HEK293 (cell line): ENCODE measurements around the gene PI4KA.

Experiments
- CTCF ChIA-PET: fragments of 350-600 bp; formaldehyde crosslinking; extraction: SDS; loops from one replicate; lab custom pipeline; 2021; ENCODE audit warnings: antibody characterized with exemption; lab: Yijun Ruan, JAX
- POLR2A ChIA-PET: fragments of 300-600 bp; formaldehyde crosslinking; extraction: SDS; loops from one replicate; lab custom pipeline; 2020; ENCODE audit warnings: antibody characterized with exemption, inconsistent platforms; lab: Yijun Ruan, JAX
- H3K27ac ChIP-seq: fragments of 200-500 bp; sonication (Bioruptor generic); 2 replicates; pipeline ENCODE4 v1.5.1; 2014; ENCODE audit warnings: low read depth, low read length, control low read depth, inconsistent platforms; ENCODE audit errors: extremely low read depth
- H3K36me3 ChIP-seq, 2 experiments: fragments of 200-500 bp in 1 of 2; sonication (Bioruptor generic) in 1 of 2; 1 replicate in 1 of 2; 2 replicates in 1 of 2; pipeline ENCODE4 v1.5.1; 2014 to 2017; ENCODE audit warnings: inconsistent platforms in 2 of 2, low read length in 2 of 2; ENCODE audit not compliant: control insufficient read depth in 2 of 2, insufficient read depth in 1 of 2
- H3K4me1 ChIP-seq: fragments of 200-500 bp; sonication (Bioruptor generic); 2 replicates; pipeline ENCODE4 v1.5.1; 2014; ENCODE audit warnings: mild to moderate bottlenecking, low read length, inconsistent platforms; ENCODE audit not compliant: control insufficient read depth, insufficient read depth
- H3K4me3 ChIP-seq: 2 replicates; pipeline ENCODE4 v1.5.1; 2011; ENCODE audit warnings: low read depth, mild to moderate bottlenecking, control low read depth, low read length, moderate library complexity
- H3K9me3 ChIP-seq: fragments of 200-500 bp; sonication (Bioruptor generic); 2 replicates; pipeline ENCODE4 v1.5.1; 2014; ENCODE audit warnings: low read depth, low read length, inconsistent platforms; ENCODE audit not compliant: control insufficient read depth, insufficient read depth
- SCRT1 ChIP-seq: fragments of 450-650 bp; formaldehyde crosslinking; IDR thresholded peaks from 2 replicates; pipeline ENCODE4 v1.5.1; 2016; ENCODE audit warnings: missing biosample characterization, missing genetic modification characterization, borderline replicate concordance
- SCRT2 ChIP-seq: fragments of 450-650 bp; formaldehyde crosslinking; IDR thresholded peaks from 2 replicates; pipeline ENCODE4 v1.5.1; 2016; ENCODE audit warnings: missing biosample characterization, missing genetic modification characterization
- YY1 ChIP-seq: fragments of 450-650 bp; formaldehyde crosslinking; IDR thresholded peaks from 2 replicates; pipeline ENCODE4 v1.5.1; 2018; ENCODE audit warnings: missing biosample characterization, missing genetic modification characterization
- ZFP37 ChIP-seq: fragments of 450-650 bp; formaldehyde crosslinking; IDR thresholded peaks from 2 replicates; pipeline ENCODE4 v1.5.1; 2016; ENCODE audit warnings: missing biosample characterization, missing genetic modification characterization
- ZIC2 ChIP-seq: fragments of 450-650 bp; formaldehyde crosslinking; IDR thresholded peaks from 2 replicates; pipeline ENCODE4 v1.5.1; 2016; ENCODE audit warnings: missing biosample characterization, missing genetic modification characterization
- ZNF155 ChIP-seq: fragments of 450-650 bp; formaldehyde crosslinking; IDR thresholded peaks from 2 replicates; pipeline ENCODE4 v1.5.1; 2016; ENCODE audit warnings: missing biosample characterization, missing genetic modification characterization
- ZNF19 ChIP-seq: fragments of 450-650 bp; formaldehyde crosslinking; IDR thresholded peaks from 2 replicates; pipeline ENCODE4; 2016; ENCODE audit warnings: missing biosample characterization, missing genetic modification characterization, low read depth
- ZNF23 ChIP-seq: fragments of 450-650 bp; formaldehyde crosslinking; IDR thresholded peaks from 2 replicates; pipeline ENCODE4 v1.5.1; 2016; ENCODE audit warnings: missing biosample characterization, missing genetic modification characterization, borderline replicate concordance
- ZNF292 ChIP-seq: fragments of 450-650 bp; formaldehyde crosslinking; IDR thresholded peaks from 2 replicates; pipeline ENCODE4 v1.5.1; 2016; ENCODE audit warnings: low read depth, missing biosample characterization, missing genetic modification characterization, borderline replicate concordance
- ZNF394 ChIP-seq: fragments of 450-650 bp; formaldehyde crosslinking; IDR thresholded peaks from 2 replicates; pipeline ENCODE4 v1.5.1; 2016; ENCODE audit warnings: missing biosample characterization, missing genetic modification characterization, mild to moderate bottlenecking, moderate library complexity, borderline replicate concordance
- ZNF514 ChIP-seq: fragments of 450-650 bp; formaldehyde crosslinking; IDR thresholded peaks from 2 replicates; pipeline ENCODE4 v1.5.1; 2016; ENCODE audit warnings: missing biosample characterization, missing genetic modification characterization
- ZNF530 ChIP-seq: fragments of 450-650 bp; formaldehyde crosslinking; IDR thresholded peaks from 2 replicates; pipeline ENCODE4 v1.5.1; 2016; ENCODE audit warnings: low read depth, missing biosample characterization, missing genetic modification characterization
- ZNF561 ChIP-seq: fragments of 450-650 bp; IDR thresholded peaks from 2 replicates; pipeline ENCODE4 v1.5.1; 2018; ENCODE audit warnings: missing biosample characterization, missing genetic modification characterization, borderline replicate concordance
- ZNF654 ChIP-seq: fragments of 450-650 bp; formaldehyde crosslinking; IDR thresholded peaks from 2 replicates; pipeline ENCODE4 v1.5.1; 2016; ENCODE audit warnings: low read depth, missing biosample characterization, missing genetic modification characterization
- ZSCAN23 ChIP-seq: fragments of 450-650 bp; formaldehyde crosslinking; IDR thresholded peaks from 2 replicates; pipeline ENCODE4 v1.5.1; 2016; ENCODE audit warnings: missing biosample characterization, missing genetic modification characterization
- TF ChIP-seq, protein P1 (sequence below): fragments of 450-650 bp; formaldehyde crosslinking; IDR thresholded peaks from 2 replicates; pipeline ENCODE4 v1.5.1; 2016; ENCODE audit warnings: missing biosample characterization, missing genetic modification characterization, borderline replicate concordance
- TF ChIP-seq, protein P2 (sequence below): fragments of 450-650 bp; formaldehyde crosslinking; IDR thresholded peaks from 2 replicates; pipeline ENCODE4 v1.5.1; 2016; ENCODE audit warnings: missing biosample characterization, missing genetic modification characterization, low read depth

The PI4KA gene

GRCh38 chr22:20742764-20743163, 115.8 kb downstream of the PI4KA start:
- ChIA-PET CTCF (interaction anchor here (0.5 to 2.3 kb wide), 21 partner anchors 12 to 325 kb away, joined by 3 to 11 read pairs (median 4); partner anchors contain the start of gene SERPIND1), POLR2A (interaction anchor here (0.6 kb wide), 1 partner anchor 1116 kb away, joined by 6 read pairs; no protein-coding TSS in a partner anchor)
- no peak overlapping the region for H3K4me3 ChIP-seq
- TF ChIP-seq ZNF514 = no peak
- TF ChIP-seq ZNF23 (tag by site-specific recombination) = no peak
- no peak for TF ChIP-seq ZIC2 (tag by site-specific recombination)
- no peak for TF ChIP-seq ZNF19 (tag by site-specific recombination)
- no peak for TF ChIP-seq ZSCAN23 (tag by site-specific recombination)
- no peak for TF ChIP-seq ZNF530 (tag by site-specific recombination)
- no peak for TF ChIP-seq ZFP37 (tag by site-specific recombination)
- TF ChIP-seq YY1 = no peak
- TF ChIP-seq, protein P1, sequence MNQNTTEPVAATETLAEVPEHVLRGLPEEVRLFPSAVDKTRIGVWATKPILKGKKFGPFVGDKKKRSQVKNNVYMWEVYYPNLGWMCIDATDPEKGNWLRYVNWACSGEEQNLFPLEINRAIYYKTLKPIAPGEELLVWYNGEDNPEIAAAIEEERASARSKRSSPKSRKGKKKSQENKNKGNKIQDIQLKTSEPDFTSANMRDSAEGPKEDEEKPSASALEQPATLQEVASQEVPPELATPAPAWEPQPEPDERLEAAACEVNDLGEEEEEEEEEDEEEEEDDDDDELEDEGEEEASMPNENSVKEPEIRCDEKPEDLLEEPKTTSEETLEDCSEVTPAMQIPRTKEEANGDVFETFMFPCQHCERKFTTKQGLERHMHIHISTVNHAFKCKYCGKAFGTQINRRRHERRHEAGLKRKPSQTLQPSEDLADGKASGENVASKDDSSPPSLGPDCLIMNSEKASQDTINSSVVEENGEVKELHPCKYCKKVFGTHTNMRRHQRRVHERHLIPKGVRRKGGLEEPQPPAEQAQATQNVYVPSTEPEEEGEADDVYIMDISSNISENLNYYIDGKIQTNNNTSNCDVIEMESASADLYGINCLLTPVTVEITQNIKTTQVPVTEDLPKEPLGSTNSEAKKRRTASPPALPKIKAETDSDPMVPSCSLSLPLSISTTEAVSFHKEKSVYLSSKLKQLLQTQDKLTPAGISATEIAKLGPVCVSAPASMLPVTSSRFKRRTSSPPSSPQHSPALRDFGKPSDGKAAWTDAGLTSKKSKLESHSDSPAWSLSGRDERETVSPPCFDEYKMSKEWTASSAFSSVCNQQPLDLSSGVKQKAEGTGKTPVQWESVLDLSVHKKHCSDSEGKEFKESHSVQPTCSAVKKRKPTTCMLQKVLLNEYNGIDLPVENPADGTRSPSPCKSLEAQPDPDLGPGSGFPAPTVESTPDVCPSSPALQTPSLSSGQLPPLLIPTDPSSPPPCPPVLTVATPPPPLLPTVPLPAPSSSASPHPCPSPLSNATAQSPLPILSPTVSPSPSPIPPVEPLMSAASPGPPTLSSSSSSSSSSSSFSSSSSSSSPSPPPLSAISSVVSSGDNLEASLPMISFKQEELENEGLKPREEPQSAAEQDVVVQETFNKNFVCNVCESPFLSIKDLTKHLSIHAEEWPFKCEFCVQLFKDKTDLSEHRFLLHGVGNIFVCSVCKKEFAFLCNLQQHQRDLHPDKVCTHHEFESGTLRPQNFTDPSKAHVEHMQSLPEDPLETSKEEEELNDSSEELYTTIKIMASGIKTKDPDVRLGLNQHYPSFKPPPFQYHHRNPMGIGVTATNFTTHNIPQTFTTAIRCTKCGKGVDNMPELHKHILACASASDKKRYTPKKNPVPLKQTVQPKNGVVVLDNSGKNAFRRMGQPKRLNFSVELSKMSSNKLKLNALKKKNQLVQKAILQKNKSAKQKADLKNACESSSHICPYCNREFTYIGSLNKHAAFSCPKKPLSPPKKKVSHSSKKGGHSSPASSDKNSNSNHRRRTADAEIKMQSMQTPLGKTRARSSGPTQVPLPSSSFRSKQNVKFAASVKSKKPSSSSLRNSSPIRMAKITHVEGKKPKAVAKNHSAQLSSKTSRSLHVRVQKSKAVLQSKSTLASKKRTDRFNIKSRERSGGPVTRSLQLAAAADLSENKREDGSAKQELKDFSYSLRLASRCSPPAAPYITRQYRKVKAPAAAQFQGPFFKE (tag by site-specific recombination) = no peak
- no peaks in the 10 kb centered on the region for H3K9me3 ChIP-seq
- H3K4me1 ChIP-seq = no peaks in the 10 kb centered on the region
- H3K27ac ChIP-seq = no peak overlapping the region
- peaks cover 0 to 76% of the 10 kb centered on the region in 2 experiments; a peak in 2 of 3 replicates for H3K36me3 ChIP-seq

DNA sequence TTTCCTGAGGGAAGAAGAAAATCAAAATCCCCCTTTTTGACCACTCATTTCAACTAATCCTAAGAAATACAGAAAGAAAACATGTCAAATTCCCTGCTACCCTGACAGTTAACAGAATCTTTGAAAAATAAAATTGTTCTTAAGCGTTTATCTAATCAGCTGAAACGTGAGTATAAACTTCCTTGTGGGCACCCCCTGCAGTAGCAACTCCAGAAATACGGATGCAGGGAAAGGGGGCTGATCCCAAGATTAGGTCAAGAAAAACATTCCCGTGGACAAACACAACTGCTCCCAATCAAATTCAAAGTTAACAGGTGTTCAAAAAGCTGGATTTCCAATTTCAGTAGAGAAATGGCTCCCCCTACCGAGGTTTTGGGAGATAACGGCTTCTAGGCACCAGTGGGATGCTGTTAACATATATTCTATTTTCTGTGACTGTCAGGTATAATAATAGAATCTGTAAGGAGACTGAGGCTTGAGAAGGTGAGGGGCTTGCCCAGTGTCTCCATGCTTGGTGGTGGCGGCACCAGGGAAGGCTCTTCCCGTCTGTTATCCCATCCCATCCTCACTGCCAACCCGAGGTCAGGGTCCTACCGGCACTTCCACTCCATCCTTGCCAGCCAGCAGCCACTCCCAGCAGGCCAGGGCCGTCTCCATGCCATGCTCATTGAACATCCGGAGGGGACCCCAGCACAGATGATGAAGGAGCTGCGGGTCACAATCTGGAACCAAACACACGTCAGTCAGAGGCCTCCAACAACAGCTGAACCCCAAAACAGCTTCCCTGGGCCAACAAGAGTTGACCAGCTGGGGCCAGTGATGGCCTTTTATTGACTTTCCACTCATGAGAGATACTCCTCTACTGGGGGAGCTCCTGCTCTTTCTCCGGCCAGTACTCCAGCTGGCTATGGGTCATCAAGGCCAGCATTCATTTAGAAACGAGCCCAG, 116.7 kb downstream of the PI4KA start:
- Histone ChIP-seq H3K36me3 (peaks cover 0 to 67% of the 10 kb centered on the region in 2 experiments; a peak in 1 of 3 replicates), H3K4me1 (no peaks in the 10 kb centered on the region), H3K4me3 (no peak overlapping the region), H3K9me3 (no peaks in the 10 kb centered on the region), H3K27ac (no peak overlapping the region)
- ChIA-PET POLR2A (interaction anchor here (0.6 kb wide), 1 partner anchor 1117 kb away, joined by 6 read pairs; no protein-coding TSS in a partner anchor), CTCF (interaction anchor here (0.5 to 2.3 kb wide), 29 partner anchors 9 to 324 kb away, joined by 3 to 11 read pairs (median 4); partner anchors contain the start of gene SERPIND1)
- TF ChIP-seq ZNF155 (tag by site-specific recombination) (no peak), ZNF394 (tag by site-specific recombination) (no peak), SCRT2 (peak; percentile 87), ZNF292 (tag by site-specific recombination) (no peak), ZNF561 (tag by site-specific recombination) (no peak), ZNF654 (tag by site-specific recombination) (peak; percentile 48), SCRT1 (tag by site-specific recombination) (peak; percentile 34; the same call in 1 of the 2 replicates)
- TF ChIP-seq, protein P2, sequence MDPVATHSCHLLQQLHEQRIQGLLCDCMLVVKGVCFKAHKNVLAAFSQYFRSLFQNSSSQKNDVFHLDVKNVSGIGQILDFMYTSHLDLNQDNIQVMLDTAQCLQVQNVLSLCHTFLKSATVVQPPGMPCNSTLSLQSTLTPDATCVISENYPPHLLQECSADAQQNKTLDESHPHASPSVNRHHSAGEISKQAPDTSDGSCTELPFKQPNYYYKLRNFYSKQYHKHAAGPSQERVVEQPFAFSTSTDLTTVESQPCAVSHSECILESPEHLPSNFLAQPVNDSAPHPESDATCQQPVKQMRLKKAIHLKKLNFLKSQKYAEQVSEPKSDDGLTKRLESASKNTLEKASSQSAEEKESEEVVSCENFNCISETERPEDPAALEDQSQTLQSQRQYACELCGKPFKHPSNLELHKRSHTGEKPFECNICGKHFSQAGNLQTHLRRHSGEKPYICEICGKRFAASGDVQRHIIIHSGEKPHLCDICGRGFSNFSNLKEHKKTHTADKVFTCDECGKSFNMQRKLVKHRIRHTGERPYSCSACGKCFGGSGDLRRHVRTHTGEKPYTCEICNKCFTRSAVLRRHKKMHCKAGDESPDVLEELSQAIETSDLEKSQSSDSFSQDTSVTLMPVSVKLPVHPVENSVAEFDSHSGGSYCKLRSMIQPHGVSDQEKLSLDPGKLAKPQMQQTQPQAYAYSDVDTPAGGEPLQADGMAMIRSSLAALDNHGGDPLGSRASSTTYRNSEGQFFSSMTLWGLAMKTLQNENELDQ (tag by site-specific recombination) = no peak
- TF ChIP-seq, all 188 proteins: peak for 3
